GM21786 (cell line): Measurements from ENCODE around the gene TAS1R3.
A peak's percentile ranks its signal among the peaks of the same experiment; 100 is the strongest.

ENCODE experiments used
- ATAC-seq: cut with Tn5 transposase; IDR thresholded peaks from one replicate; pipeline ENCODE4 v1.9.1; 2021; ENCODE audit not compliant: unreplicated experiment

Gene TAS1R3

DNA sequence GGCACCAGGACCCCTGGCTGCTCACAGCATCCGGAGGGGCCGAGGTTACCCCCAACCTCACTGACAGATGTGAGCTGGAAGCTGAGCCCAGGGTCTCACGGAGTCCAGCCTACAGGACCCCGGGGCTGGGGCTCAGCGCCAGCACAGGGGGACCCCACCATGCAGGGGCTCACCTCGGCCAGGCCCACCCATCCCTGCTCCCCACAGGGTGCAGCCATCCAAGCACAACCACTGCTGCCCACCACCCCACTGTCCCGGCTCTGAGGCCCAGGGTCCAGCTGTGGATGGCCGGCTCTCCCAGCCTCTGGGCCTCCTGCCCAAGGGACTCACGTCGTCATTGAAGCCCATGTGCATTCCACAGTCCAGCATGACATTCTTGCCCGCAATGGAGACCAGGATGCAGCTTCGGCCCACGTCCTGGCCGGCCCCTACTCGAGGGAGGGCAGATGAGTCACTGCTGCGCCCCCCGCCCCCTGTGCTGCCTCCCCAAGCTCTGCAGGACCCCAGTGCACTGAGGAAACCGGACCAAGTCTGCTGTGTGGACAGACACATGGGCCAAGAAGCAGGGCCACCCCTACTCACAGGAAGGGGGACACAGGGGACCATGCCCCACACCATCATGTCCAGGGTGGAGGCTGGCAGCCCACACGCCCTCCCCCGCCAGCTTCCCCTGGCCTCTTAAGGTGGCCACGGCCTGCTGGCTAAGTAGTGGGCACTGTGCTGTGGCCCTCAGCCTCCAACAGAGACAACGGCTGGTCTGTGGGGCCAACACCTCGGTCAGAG is 10.2 kb upstream of the TAS1R3 start:
- no peak for ATAC-seq

DNA sequence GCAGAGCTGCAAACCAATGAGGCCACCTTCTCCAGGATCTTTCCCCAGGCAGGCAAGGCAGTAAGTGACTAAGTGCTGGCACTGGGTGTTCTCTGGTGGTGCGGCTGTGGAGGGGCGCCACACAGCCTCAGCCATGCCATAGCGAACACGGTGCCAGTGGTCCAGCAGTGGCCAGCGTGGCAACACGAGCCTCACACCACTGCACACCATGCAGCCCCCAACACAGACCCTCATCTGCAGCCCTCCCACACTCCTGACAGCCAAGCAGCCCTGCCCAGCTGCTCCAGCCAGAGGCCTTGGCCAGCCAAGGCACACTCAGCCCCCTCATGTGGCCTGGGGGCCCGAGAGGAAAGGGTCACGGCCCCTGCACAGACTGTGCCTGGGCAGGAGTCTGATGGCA is 9.6 kb upstream of the TAS1R3 start:
- no peak for ATAC-seq

DNA sequence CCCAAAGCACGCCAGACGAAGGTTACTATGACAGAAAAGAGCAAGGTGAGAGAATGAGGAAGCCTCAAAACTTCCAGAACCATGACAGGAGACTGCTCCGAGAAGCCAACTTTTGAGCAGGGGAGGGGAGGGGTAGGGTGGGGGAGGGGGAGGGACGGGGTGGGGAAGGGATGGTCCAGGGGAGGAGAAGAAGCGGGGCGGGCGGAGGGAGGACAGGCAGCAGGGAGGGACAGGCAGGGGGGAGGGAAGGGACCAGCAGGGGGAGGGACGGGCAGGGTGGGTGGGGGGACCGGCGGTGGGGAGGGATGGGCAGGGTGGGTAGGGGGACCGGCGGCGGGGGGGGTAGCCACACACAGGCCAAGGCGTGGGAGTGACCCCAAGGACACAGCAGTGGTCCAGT is 8.7 kb upstream of the TAS1R3 start:
- no peak for ATAC-seq

DNA sequence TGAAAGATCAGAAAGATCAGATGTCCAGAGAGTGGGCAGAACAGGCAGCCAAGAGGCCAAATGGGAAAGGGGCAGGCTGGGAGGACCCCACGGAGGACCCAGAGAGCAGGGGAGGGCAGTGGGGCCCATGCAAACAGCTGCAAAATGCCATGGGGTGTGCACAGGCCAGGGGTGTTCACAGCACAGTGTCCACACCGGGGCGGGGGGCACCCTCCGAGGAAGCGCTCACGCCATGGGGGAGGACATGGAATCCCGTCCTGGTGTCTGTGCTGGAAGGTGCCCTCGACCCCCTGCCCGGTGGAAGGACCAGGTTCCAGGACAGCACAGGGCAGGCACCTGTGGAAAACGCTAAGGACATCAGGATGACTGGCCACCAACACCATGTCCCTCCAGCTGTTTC is 8.1 kb upstream of the TAS1R3 start:
- no peak for ATAC-seq

DNA sequence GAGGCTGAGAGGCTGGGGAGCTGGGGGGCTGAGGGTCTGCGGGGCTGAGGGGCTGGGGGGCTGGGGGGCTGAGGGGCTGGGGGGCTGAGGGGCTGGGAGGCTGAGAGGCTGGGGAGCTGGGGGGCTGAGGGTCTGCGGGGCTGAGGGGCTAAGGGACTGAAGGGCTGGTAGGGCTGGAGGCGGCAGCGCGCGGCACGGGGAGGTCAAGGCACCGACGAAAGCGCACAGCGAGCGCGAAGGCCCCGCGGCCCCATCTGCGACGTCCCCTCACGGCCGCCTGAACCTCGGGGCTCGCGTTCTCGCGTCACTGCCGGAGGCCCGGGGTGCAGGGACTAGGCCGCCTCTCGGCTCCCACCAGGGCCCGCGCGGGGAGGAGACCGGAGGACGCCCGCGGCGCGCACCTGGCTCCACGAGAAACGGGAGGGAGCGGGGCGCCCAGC is 7.0 kb upstream of the TAS1R3 start:
- ATAC-seq = peak; percentile 18

DNA sequence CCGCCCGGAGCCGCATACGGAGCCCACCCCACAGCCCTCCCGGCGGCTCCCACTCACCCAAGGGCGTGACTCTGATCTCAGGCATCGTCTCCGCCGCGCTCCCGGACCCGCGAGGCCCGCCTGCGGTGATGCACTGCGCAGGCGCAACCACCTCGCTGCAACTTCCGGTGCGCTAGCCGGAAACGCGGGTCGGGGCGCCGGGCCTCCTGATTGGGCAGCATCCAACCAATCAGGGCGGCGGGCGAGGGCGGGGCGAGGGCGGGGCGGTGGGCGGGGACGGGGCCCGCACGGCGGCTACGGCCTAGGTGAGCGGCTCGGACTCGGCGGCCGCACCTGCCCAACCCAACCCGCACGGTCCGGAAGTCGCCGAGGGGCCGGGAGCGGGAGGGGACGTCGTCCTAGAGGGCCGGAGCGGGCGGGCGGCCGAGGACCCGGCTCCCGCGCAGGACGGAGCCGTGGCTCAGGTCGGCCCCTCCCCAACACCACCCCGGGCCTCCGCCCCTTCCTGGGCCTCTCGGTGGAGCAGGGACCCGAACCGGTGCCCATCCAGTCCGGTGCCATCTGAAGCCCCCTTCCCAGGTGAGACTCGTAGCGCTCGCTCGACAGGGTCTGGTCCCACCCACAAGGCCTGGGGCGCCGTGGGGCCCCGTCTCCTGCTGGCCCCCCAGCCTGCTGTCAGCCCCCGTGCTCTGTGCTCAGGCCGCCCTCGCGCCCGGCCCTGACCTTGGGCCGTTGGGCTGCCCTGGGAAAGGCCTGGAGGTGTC is 6.4 kb upstream of the TAS1R3 start, which contains the start of the genes CPTP and INTS11:
Gene CPTP (plus strand): TSS at position 279 of the 764 bp plus-strand sequence. CDS start 2,109 bp downstream, outside the sequence.
Gene INTS11 (minus strand): TSS at position 137 of the 764 bp plus-strand sequence. CDS start 52 bp downstream, at position 85.
- peak; percentile 73 for ATAC-seq

DNA sequence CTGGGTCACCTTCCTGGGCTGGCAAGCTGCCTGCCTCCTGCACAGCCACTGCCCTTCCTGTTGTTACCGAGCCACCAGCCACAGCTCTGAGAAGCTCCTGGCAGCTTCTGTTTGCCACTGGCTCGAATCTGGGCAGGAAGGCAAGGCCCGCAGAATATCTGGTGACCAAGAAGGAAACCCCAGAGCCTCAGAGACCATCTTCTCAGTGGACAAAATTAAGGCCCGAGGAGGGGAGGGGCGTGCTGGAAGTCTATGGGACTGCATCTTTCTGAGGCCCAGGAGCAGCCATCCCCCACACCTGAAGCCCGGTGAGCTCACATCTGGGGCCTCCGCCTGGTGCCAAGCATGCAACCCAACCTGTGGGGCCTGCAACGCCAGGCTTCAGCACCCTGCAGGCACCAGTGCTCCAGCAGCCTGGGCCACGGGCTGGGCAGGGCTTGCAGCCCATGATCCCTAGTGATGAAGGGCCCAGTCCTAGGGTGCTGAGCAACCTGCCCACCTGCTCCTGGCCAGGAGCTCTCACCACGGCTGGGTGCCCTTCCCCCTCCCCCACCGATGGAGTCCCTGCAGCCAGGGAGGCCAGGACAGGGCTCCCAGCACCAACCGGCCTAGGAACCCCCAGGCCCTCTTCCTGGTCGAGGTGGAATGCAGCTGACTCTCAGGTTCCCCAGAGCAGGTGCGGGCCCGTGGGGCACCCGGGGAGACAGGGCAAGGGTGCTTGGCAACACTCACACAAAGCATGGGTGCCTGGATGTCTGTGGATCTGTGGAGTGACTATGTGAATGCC is 5.6 kb upstream of the TAS1R3 start:
- ATAC-seq = no peak

DNA sequence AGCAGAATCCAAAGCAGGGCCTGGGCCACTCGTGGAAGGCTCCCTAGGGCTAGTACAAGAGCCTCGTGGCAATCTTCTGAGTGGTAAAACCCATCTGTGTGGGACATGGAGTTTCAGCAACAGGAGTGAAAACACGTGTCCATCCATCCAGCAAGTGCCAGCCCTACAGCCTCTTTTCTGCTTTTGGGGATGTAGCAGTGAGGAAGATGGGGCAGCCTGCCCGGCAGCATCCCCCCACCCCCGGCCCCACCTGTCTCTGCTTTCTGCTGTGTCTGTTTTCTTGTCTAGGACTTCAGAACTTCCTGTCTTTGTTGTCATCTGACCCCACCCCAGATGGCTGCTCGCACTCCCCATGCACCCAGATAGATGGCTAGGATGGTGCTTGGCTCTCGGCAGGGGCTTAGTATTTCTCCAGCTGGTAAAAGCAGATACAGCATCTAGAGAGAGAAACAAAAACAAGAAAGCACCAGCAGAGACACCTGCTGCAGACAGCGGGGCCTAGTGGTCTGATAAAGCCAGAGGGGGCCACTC is 4.9 kb upstream of the TAS1R3 start:
- ATAC-seq = no peak

DNA sequence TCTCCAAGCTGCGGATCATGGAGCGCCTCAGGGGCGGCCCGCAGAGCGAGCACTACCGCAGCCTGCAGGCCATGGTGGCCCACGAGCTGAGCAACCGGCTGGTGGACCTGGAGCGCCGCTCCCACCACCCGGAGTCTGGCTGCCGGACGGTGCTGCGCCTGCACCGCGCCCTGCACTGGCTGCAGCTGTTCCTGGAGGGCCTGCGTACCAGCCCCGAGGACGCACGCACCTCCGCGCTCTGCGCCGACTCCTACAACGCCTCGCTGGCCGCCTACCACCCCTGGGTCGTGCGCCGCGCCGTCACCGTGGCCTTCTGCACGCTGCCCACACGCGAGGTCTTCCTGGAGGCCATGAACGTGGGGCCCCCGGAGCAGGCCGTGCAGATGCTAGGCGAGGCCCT is 3.8 kb upstream of the TAS1R3 start:
- ATAC-seq = no peak

DNA sequence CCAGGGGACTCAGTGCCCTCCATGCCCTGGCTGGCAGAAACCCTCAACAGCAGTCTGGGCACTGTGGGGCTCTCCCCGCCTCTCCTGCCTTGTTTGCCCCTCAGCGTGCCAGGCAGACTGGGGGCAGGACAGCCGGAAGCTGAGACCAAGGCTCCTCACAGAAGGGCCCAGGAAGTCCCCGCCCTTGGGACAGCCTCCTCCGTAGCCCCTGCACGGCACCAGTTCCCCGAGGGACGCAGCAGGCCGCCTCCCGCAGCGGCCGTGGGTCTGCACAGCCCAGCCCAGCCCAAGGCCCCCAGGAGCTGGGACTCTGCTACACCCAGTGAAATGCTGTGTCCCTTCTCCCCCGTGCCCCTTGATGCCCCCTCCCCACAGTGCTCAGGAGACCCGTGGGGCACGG is 2.8 kb upstream of the TAS1R3 start:
- ATAC-seq = no peak

DNA sequence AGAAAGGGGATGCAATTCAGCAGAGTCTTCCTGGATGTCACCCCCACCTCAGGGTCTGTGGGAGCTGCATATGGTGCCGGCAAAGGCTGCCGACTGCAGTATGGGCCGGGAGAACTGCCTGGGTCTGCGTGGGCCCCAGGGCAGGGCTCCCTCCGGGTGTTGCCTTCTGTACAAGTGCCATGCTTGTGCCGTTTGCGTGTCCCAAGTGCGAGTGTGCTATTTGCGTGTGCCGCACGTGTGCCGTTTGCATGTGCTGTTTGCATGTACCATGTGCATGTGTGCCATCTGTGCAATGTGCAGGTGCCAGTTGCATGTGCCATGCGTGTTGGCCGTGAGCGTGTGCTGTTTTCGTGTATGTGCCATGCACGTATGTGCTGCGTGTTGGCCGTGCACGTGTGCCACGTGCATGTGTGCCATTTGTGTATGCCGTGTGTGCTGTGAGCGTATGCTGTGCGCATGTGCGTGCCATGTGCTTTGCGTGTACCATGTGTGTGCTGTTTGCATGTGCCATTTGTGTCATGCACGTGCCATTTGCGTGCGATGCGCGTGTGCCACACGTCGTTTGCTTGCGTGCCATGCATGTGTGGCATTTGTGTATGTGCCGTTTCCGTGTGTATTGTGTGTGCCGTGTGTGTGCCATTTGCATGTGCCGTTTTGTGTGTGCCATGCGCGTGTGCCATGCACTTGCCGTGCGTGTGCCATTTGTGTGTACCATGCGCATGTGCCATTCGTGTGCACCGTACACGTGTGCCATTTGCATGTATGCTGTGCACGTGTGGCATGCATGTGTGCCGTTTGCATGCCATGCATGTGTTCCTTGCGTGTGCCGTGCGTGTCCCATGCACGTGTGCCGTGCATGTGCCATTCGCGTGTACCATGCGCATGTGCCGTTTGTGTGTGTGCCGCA is 1.5 kb upstream of the TAS1R3 start:
- ATAC-seq = no peak

DNA sequence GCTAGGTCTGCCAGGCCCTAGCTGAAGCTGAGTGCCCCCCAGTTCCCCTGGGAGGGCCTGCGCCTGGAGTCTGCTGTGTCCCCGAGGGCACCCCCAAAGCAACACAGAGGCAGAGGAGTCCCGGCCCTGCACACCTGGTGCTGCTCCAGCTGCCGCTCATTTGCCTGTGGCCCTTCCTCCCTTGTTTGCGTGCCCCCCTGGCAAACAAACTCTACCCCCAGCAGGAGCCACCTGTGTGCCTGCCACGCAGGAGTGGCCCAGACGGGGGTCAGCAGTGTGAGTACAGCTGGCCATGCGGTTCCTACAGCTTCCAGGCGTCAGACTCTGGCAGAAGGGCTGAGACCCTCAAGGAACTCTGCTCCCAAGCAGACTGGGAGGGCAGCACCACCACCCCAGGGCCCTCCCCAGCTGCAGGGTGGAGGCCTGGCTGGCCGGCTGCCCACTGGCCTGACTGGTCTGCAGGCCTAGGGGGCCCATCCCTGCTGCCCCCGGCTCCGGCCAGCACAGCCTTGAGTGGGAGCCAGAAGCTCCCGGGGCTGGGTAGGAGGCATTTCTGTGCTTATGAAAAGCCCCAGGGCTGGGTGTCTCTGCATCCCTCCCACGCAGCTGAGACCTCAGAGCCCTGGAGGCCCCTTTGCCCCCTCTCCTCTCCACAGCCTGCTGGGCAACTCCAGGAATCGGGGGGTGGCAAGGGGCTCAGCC is 563 bp upstream of the TAS1R3 start:
- no peak for ATAC-seq

DNA sequence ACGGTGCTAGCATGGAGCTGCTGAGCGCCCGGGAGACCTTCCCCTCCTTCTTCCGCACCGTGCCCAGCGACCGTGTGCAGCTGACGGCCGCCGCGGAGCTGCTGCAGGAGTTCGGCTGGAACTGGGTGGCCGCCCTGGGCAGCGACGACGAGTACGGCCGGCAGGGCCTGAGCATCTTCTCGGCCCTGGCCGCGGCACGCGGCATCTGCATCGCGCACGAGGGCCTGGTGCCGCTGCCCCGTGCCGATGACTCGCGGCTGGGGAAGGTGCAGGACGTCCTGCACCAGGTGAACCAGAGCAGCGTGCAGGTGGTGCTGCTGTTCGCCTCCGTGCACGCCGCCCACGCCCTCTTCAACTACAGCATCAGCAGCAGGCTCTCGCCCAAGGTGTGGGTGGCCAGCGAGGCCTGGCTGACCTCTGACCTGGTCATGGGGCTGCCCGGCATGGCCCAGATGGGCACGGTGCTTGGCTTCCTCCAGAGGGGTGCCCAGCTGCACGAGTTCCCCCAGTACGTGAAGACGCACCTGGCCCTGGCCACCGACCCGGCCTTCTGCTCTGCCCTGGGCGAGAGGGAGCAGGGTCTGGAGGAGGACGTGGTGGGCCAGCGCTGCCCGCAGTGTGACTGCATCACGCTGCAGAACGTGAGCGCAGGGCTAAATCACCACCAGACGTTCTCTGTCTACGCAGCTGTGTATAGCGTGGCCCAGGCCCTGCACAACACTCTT is 1.1 kb downstream of the TAS1R3 start:
- no peak for ATAC-seq

DNA sequence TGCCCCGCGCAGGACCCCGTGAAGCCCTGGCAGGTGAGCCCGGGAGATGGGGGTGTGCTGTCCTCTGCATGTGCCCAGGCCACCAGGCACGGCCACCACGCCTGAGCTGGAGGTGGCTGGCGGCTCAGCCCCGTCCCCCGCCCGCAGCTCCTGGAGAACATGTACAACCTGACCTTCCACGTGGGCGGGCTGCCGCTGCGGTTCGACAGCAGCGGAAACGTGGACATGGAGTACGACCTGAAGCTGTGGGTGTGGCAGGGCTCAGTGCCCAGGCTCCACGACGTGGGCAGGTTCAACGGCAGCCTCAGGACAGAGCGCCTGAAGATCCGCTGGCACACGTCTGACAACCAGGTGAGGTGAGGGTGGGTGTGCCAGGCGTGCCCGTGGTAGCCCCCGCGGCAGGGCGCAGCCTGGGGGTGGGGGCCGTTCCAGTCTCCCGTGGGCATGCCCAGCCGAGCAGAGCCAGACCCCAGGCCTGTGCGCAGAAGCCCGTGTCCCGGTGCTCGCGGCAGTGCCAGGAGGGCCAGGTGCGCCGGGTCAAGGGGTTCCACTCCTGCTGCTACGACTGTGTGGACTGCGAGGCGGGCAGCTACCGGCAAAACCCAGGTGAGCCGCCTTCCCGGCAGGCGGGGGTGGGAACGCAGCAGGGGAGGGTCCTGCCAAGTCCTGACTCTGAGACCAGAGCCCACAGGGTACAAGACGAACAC is 1.8 kb downstream of the TAS1R3 start:
- no peak for ATAC-seq

DNA sequence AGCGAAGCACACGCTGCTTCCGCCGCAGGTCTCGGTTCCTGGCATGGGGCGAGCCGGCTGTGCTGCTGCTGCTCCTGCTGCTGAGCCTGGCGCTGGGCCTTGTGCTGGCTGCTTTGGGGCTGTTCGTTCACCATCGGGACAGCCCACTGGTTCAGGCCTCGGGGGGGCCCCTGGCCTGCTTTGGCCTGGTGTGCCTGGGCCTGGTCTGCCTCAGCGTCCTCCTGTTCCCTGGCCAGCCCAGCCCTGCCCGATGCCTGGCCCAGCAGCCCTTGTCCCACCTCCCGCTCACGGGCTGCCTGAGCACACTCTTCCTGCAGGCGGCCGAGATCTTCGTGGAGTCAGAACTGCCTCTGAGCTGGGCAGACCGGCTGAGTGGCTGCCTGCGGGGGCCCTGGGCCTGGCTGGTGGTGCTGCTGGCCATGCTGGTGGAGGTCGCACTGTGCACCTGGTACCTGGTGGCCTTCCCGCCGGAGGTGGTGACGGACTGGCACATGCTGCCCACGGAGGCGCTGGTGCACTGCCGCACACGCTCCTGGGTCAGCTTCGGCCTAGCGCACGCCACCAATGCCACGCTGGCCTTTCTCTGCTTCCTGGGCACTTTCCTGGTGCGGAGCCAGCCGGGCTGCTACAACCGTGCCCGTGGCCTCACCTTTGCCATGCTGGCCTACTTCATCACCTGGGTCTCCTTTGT is 2.6 kb downstream of the TAS1R3 start:
- no peak for ATAC-seq

DNA sequence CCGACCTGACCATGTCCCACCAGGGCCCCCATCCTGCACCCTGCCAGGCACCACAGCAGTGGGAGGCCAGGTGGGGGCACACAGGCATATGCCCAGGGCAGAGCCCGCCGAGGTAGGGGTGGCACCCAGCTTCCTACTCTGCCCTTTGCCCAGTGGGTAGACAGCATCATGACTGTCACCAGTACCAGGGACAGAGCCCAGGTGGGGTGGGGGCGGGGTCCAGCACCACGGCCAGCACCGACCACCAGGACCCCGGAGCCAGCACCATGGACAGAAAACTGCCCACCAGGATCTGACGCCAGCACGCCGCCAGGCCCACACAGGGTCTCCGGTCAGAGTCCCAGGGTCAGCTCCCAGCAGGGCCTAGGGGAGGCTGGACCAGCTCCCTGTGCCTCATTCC is 3.8 kb downstream of the TAS1R3 start:
- no peak for ATAC-seq

DNA sequence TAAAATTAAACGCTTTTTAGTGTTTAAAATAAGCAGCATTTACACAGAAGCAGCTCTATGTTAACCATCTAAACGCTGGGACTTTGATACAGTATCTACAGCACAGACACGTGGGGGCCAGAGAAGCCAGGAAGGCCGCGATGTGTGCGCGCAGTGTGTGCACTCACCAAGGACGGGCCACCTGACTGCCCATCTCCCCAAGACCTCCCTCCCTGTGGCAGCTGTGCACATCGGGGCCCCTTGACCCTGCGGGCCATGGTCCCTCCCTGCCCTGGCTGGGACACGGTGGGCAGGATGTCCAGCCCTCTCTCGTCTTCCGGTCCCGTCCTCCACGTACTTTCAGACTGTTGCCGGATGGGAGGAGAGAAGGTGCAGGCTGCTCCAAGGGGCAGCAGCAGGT is 4.2 kb downstream of the TAS1R3 start:
- no peak for ATAC-seq

DNA sequence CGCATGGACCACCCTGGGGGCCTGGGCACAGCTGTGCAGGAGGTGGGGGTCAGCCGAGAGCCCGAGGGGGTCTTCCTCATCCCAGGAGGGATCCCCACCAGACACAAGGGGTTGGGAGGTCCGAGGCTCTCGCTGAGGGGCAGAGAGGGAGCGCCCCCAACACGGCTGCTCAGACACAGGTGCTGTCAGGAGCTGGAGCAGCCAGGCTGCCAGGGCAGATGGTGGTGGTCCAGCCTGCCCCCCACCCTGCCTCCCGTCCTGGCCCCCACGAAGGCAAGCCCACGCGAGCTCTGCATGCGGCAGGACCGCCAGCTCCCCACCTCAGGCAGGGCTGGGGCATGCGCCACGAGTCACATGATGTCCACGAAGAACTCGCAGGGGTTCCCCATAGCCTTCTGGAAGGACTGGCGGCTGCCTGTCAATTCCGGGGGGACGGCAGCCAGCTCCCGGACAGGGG is 4.7 kb downstream of the TAS1R3 start:
- ATAC-seq = no peak
